Hepatic stellate cell (primary cell): ENCODE results near the gene EEF1A2.

Experiments used
- DNase-seq: peaks from one replicate; pipeline ENCODE4 v3.0.0; 2011; ENCODE audit warnings: low spot score

EEF1A2 gene

DNA sequence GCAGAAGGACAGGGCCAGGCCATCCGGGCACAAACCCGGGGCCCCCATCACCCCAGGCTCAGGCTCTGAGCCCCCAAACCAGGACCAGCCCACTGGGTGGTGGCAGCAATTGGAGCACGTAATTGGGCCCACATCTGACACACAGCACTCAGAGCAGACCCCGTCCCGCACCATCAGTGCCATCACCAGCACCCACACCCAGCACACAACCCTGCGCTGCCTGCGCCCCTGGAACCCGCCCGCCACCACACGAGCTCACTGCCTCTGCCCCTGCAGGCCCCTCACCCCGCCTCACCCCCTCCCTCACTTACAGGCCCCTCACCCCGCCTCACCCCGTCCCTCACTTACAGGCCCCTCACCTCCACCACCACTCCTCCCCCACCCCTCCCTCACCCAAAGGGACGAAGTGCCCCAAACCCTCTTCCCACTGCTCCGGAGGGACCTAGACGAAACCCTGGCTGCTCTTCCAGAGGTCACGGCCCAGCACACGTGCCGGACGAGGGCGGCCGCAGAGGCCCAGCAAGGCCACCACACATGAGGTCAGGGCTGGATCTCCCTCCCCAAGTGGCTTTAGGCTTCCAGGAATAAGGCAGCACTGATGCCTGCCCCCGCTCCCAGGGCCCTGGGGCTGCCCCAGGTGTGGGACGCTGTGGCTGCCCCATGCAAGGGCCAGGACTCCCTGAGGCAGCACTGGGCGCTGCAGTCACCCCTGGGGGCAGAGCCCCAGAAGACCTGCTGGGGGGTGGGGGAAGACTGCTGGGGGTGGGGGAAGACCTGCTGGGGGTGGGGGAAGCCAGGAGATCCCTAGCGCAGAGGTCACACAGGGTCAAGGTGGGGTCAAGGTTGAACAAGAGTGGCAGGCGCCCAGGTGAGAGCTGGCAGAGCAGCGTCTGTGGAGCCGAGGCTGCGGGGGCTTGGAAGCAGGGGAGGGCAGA lies 48.8 kb downstream of the EEF1A2 start:
- DNase-seq, result no peak

DNA sequence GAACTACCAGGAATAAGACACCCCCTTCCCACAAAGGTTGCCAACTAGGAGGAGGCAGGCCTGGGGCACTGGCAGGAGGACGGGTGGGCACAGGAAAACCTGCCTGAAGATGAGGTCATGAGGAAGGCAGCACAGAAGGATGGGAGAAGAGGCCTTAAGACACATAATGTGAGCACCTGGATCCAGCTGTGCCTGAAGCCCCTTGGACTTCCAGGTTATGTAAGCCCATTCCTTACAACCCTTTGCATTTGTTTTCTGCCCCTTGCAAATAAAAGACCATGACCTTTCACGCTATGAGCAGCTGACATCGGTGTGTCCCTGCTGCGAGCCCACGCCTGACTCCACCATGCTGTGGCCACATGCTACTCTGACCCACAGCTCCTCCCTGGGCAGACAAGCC lies 49.9 kb downstream of the EEF1A2 start:
- no peak for DNase-seq

DNA sequence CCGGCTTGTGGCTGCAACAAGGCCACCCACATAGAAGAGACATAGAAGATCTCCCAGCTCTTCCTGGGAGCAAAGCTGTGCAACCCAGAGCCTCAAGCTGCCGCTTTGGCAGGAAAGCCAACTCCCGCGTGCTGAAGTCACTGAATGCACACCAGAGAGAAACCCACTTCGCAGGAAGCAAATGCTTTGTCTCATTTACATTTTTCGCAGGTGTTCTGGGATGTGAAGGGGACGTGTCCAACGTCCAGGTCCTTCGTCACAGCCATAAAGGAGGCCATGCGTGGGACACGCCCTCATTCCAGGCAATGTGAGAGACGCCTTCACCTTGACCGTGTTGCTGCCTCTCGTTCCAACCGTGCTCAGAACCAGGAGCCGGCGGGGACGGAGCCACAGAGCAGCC lies 50.9 kb downstream of the EEF1A2 start:
- no peak for DNase-seq

DNA sequence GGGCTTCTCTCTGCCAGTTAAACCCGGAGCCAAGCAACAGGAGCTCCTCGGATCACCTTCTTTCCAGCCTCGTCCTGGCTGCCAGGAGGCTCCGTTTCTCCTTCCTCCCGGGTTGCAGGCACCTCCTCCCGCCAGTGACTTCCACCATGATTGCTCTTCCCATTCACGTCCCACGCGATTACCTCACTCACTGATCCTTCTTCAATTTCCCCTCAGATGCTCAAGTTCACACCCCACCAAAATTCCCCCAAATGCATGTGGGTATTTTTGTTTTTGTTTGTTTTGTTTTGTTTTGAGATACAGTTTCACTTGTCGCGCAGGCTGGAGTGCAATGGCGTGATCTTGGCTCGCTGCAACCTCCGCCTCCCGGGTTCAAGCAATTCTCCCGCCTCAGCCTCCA lies 51.6 kb downstream of the EEF1A2 start:
- DNase-seq, result no peak

DNA sequence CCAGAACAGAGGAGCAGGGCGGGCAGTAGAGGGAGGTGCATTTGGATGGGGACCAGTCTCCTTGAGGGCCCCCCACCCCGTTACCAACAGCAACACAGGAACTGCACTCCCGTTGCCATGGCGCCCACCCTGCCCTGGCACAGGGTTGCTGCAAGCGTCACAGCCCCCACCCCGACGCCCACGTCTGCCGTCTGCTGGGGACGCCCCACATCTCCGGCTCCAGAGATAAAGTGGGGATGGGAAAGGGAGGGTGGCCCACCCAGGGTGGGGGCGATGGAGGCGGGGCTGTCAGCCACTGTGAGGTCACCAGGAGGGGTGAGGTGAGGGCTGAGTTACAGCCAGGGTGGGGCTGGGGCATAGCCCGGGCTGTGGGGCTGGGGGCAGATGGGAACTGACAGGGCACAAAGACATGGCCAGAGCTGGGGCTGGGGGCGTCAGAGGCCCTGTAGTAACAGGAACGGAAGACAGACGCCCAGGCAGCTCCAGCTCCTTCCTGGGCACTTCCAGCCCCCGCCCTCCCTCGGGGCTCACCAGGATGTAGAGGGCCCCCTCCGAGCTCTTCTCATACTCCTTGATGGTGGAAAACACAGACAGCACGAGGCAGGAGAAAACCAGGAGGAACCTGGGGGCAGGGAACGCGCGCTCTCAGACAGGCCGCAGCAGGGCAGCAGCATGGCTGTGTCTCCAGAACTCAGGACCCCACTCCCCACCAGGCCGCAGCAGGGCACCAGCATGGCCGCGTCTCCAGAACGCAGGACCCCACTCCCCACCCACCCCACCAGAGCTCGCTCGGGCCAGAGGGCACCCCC lies 52.5 kb downstream of the EEF1A2 start:
- DNase-seq, result no peak

DNA sequence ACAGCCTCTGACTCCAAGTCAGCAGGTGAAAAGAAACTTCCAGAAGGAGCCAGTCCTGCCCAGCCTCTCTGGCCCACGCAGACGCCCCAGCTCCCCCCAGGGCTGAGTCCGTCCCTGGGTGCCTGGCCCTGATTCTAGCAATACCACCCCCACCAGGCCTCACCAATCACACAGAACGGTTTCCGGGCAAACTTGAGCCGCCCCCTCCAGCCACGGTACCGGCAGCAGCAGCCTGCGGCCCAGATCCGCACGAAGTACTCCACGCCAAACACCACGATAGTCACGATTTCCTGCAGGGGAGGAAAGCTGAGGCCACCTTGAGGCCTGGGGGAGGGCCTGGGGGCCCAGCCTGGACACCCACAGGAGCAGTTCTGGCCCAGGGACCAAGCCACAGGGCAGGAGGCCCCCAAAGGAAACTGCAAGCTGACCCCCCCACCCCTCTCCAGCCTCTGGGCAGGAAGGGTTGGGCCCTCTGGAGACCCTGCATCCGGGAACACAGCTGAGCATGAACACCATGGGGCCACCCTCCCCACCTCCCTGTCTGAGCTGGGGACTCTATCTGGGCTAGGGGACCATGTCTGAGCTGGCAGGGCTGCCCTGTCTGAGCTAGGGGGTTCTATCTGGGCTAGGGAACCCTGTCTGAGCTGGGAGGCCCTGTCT lies 53.7 kb downstream of the EEF1A2 start:
- no peak for DNase-seq

DNA sequence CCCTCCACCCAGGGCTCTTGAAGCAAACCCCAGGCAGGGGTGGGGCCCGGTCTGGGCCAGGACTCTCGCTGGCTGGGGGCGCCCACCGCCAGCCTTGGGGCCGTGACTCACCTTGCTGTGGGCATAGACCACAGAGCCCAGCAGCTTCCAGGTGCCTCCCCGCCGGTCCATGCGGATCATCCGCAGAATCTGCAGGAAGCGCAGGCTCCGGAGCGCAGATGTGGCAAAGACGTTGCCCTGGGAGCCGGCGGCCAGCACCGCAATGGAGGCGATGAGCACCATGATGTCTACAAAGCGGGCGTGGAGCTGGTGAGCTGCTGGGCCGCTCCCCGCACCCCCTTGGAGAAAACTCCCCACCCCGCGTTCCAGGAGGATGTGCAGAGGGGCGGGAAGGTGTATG lies 54.3 kb downstream of the EEF1A2 start:
- no peak for DNase-seq

DNA sequence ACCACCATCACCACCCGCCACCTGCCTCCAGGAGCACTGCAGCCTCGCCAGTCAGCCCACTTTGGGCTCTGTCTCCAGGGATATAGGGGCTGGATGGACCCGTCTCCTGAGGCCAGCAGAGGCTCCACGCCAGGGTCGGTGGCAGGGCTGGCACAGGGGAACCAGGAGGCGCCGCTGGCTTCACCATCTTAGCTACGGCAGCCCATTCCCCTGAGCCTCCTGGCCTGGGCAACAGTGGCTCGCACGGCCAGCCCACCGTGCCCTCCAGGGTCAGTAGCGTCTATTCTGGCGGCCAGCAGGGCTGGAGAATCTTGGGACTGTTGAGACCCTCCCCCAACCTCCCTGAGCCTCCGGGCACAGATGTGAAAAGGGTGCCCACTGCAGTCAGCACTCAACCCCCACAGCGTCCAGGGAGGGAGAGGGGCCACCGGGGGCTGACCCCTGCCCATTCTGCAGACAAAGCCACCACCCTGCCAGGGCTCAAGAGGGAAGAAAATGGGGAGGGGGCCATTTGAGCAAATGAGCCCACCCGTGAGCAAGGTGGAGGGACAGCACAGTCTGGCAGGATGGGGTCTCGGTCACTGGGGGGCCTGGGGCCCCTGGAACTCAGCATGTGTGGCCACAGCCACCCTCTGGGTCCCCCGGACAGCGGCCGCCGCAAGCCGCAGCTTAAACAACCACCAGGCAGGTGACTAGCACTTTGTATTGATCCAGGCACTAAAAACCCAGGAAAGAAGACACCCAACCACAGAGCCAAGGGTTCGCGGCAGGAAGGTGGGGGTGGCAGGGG lies 55.1 kb downstream of the EEF1A2 start:
- no peak for DNase-seq

DNA sequence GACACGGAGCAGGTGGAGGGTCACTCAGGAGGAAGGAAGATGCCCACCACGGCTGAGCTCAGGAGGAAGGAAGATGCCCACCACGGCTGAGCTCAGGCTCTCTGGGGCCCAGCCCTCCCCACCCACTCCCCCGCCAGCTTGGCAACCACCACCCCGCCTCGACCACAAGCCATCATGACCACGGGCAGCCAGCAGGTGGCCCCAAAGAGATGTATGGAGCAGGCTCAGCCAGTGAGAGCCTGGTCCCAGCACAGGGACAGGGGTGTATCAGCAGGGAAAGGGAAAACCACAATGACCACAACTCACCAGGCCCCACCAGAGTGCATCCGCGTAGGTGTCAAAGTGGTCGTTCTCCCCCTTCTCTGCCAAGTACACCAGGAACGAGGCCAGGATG lies 56.8 kb downstream of the EEF1A2 start:
- peak; percentile 63 for DNase-seq

DNA sequence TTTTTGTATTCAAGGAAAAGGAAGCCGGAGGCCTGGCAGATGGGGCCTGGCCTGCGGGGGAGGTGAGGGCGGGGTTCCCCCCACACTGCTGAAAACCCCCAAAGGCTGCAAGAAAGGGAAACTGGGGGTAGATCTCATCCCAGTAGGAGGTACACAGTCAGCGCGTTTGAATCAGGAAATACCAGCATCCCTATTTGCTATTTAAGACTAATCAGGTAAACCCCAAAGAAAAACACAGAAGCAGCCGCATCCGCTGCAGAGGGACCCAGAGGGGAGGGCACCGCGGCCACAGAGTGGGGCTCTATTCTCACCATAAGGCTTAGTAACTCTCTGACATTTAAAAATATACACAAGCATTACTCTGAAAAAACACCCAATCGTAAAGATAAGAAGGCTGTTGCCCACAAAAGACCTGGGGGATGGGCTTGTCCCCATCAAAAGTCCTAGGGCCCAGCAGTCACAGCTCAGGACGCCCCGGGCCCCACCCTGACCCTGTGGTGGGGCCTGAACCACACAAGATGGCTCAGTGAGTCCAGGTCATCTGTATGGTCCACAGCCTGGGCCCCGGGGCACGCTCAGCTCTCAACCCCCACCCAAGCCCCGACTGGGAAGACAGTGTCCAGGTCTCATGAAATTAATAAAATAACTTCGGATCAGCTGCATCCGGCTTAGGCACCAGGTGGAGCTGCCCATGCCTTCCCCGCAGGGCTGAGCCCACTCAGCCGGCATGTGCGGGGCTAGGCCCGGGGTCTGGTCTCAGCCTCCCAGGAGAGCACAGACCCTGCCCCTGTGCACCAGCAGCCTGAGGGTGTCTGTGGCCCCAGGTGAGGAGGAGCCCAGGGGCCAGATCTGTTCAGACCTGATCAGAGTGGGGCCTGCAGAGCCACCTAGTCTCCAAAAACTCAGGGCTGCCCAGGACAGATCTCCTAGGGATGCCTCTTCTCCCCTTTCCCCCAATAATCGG lies 57.5 kb downstream of the EEF1A2 start:
- DNase-seq, result no peak

DNA sequence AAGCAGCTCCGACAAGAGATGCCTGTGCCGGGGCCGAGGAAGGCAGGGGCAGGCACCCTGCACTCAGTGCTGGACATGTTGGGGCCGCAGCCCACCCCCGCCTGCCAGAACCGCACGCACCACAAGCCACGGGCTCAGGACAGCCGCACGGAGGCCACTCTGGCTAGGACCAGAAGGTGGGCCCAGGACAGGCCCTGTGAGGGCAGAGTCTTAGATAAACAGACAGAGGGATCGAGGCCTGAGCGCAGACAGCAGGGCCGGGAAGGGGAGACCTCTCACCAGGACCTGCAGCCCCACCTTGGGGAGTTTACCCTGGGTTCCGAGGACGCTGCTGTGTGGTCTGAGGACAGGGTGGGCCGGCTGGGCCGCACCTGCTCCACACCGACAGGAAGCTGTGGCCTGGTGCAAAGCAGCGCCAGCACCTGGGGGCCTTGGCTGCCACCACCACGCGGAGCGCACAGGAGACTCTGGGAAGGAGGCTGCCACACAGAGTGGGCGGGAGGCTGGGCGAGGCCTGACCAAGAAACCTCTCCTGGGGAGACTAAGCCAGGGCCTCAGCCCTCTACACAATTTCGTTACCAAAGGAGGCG lies 58.4 kb downstream of the EEF1A2 start:
- DNase-seq, result no peak

DNA sequence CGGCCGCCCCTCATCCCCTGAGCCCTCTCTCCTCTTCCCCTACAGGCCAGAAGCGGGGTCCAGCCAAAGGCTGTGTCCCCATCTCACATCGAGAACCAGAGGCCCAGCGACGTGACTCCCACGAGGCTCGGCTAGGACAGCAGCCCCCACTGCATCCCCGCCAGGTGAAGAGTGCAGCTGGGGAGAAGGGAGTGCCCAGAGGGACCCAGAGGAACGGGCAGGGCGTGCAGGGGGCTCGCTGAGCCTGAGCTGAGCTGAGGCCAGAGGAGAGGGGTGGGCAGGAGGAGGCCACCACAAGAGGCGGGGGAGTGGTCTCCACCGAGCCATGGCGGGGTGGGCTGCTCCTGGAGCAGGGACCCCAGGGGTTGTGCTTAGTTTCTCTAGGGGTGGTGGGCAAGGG lies 59.0 kb downstream of the EEF1A2 start:
- DNase-seq, result no peak

DNA sequence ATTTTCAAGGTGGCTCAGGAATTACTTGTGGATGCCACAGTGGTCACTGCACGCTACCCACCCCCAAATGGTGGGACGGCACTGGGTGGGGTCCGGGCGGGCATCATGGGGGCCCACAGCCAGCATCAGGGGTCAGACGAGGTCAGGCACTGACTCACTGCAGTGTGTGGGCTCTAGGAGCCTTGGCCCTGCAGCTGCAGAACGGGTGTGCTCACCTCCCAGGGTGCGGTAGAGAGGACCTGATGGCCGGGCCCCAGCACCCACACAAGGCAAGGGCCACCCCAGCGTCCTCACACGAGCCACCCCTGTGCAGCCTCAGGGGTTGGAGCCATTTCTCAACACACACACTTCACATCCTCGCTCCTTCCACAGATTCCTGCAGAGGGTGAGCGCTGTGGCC lies 60.8 kb downstream of the EEF1A2 start:
- DNase-seq, result no peak
